Measurements from ENCODE around the gene MITF.

Gene MITF

DNA sequence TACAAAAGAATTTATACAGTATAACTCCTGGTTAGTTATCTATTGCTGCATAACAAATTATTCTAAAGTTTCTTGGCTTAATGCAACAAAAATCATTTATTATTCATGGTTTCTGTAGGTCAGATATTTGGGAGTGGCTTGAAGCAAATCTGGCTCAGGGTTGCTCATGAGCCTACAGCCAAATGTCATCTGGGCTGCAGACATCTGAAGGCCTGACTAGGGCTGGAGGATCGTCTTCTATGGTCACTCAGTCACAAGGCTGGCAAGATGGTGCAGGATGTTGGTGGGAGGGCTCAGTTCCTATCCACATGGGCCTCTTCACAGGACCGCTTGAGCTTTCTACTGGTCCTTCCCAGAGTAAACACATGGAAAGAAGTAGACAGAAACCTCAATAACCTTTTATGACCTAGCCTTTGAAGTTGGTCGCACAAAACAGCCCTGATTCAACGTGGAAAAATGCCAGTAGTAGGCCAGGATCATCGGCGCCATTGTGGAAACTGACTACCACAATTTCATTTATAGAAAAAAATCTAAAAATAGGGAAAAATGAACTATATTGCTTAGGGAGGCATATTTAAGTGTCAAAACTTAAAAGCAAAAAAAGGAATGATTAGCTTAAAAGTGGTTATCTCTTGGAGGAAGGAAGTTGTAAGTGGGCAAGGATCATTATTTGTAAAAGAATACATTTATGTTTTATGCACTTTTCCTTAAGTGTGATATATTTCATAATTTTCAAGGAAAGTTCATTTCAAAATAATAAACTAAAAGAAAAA, 9.9 kb upstream of the MITF start:
- no peak for DNase-seq

DNA sequence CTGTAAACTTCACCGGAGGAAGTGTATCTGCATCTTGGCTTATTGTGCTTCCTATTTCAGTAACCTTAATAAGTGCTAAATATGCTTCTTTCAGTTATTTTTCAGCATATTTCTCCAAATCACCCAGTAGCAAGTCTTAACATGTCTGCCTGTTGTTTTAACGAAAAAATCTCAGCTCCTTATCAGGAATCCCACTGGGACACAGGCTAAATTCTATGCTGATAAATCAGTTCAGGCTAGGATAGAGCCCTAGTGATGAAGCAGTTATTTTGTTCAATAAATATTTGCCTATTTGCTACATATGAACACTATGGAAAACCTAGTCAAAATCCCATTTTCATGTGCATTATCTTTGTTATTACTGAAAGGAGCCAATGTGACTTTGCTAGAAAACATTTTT, 8.2 kb upstream of the MITF start:
- DNase-seq, result no peak

DNA sequence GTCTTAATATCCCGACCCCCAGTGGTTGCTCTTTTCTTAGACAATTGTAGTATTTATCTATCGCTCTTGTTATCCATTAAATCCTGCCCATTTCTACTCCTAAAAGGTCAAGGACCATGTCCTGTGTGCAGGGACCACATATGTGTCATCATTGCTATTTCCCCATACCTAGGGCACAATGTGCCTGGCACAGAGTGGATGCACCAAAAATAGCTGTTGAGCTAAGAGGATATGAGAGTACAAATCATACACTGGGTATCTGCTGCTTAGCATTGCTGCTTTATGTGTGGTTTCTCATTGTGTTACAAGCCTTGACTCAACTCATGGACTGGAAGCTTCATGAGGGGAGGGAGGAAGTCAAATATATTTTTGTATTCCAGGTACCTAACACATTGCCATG, 3.4 kb upstream of the MITF start:
- DNase-seq, result no peak

DNA sequence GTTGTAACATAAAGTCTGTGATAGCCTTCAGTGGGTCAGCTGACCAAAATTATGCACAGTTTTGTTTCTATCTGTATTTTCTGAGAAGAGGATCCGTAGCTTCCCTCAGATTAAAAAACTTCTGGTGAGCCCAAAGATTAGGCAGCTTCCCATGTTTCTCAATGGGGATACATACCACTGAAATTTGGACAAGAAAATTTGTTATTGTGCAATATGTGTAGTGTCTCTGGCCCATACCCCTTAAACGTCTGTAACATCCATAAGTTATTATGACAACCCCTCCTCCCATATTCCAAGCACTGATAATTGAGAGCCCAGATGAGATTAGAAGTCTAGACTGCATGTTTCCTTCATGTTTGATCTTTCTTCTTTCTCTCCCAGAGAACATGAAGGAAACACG, 1.9 kb upstream of the MITF start:
- no peak for DNase-seq

DNA sequence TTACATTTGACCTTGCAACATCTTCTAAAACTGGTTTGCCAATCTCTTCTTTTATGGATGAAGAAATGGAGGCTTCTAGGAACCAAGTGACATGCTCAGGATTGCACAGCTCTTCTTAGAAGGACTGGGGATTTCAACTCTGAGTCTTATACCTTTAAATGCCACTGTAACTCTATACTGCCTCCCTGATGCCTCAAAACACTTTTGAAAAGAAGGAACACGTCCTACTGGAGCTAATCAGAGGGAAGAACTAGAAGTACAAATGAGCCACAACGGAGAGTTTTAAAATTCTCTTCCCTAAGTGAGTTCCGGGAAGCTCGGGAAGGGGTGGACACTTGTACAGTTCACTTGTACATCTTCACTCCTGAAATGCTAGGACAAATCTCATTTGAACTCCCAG, 949 bp upstream of the MITF start:
- DNase-seq, result no peak

DNA sequence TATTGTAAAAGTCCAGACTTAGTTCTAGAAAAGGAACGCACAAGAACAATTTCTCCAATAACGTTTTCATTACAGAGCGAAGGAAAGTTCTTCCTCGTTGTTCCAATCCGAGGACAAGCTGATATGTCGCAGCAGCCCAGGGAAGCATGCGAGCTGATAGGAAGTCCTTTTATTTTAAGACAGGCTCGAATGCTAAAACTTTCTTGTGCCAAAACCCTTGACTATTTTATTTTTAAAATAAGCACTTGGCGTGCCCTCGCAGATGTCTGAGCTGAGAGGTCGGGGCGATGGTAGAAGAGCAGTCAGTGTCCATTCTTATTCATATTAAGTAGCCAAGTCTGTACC, 433 bp upstream of the MITF start:
- DNase-seq, result no peak

DNA sequence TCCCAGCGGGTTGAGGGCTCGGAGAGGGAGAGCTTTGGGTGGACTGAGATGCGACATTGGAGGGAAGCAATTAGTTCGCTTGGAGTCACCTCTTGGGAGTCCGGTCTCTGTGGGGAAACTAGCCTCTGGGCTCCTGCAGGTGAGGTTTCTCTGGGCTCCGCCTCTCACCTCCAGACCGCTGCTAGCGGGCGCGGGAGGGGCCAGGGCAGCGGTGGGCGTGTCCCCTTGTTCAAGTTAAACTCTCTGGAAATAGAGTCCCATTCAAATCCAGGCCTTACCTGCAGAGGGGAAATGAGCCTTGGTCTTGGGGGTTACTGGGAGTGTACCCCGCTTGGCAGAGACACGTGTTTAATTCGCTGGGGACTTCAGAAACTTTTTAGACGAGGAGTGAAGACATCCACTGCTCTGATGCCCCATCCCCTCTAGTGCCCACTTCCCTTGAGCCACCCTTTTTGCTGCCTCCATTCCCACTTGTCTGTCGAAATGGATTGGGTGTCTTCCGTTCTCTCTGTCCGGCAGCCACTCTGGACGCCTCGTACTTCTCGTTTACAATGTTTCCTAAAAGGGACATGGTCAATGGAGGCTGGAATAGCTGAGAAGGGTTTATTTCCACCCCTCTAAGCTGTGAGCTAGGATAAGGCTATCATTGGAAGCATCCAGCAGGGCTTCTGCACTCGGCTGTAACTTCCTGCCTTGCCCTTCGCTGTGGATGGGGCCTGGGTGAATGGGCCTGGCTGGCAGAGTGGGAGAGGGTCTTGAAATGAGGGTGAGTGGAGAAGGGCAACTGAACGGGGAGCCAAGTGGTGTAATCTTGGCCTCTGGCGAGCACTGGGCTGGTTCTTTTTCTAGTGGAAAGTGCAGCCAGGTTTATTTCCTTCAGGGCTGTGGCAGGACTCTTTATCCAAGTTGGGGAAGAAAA, 1.1 kb downstream of the MITF start:
- no peak for DNase-seq

DNA sequence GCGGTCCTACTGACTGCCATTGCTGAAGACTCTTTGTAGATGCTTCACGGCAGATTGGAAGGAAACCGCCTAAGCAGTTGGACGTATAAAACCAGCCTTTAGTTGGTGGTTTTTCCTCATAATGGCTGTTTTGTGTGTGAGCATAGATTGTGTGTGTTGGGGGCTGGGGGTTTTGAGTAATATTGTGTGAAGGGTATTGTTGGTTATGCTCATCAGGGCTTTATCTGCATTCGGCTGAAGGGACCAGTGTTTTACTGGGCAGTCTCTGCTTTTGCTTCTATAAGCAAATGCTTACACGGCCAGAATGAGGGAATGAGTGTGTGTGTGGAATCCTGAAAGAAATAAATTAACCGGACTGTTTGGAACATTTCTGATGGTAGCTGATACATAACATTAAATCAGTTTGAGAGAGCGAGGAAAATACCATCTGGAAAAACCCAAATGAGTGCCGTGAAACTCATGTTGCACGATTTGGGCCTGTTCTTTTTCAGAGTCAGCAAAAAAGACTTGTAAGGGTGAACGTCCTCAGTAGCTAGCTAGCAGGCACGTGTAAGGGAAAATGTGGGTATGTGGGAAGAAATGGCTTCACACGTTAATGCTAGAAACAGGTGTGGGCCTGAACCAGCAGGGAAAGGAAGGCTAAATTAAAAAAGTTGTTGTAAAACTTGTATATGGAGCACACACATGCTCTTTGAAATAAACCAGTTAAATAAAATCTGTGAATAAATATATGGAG, 1.9 kb downstream of the MITF start:
- DNase-seq, result no peak

DNA sequence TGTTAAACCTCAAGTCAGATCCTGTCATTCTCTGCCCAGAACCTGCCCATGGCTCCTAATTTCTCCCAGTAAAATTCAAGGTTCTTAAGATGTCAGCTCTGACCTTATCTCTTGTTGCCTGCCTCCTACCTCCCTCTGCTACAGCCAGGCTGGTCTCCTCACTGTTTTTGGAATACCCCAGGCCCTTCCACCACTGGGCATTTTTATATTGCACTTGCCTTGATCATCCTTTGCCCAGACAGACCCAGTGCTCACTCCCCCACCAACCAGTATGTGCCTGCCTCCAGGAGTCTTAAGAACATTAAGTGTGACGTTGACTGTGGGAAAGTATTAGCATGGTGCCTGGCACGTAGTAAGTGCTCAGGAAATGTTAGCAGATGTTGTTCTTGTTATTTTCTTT, 3.1 kb downstream of the MITF start:
- no peak for DNase-seq

DNA sequence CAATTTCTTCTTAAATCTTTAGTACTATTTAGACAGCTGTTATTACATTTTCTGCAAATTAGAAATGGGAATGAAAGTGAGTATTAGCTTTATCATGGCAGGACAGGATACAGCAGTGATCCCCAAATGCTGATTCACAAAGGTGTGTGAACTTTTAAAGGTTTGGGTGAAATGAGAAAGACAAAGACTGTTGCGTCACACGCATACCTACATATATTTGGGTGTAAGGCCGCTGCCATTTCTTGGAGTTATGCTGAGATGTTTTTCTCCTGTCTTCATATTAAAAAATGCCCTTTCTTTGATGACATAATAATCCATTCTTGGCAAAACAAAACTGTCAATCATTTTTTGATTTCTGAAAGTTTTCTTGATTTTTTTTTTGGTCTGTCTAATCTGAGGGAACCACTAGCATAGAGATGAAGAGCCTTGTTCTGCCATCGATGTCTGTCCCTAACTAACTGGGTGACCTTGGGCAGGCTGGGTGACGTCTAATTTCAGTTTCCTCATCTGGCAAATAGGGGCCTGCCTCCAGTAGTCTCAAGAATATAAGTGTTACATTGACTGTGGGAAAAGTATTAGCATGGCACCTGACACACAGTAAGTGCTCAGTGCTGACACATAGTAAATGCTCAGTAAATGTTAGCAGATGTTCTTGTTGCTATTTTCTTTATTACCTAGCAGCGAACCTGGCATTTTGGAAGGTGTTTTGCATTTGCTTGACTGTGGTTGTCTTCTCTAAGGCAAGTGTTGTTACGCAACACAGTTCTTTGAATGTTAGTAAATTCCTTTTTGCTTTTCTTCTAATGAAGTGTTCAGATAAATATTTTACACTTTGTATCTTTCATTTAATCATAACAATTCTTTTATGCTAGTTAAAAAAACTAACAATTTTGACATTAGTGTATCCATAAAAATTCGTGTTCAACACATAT, 5.0 kb downstream of the MITF start:
- DNase-seq, result no peak

DNA sequence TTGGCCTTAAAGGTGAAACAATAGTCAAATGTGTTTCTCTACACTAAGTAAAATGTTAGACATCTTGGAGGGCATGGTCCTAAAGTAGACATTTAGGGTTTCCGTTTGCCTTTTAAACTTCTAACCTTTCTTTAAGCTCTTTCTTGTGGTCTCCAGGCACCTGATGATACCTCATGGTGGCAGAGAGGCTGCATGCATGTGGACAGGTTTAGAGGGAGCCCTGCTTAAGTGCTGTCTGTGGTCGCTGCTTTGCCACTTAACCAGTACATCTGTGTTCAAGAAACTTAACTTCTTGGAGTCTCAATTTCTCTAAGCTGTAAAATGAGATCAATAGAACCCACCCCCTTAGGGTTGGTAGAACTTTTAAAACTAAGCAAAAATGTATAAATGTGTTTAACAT, 6.2 kb downstream of the MITF start:
- DNase-seq, result no peak

DNA sequence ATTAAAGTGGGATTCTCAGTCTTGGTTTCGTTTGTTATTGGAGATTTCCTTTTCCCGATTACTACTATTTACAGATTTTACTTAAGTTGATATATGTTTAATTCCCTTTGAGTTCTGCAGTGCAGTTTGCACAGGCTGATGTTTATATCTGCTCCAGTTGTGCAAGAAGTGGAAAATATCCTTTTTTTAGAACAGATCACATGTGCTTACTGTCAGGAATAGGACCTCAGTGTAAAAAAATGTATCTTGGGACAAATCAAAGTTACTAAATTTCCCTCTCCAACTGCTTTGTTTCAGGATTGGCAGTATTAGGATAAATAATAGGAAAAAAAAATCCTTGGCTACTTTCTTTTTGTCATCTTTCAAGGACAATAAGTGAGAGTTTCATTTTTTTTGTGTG, 6.9 kb downstream of the MITF start:
- DNase-seq, result no peak

DNA sequence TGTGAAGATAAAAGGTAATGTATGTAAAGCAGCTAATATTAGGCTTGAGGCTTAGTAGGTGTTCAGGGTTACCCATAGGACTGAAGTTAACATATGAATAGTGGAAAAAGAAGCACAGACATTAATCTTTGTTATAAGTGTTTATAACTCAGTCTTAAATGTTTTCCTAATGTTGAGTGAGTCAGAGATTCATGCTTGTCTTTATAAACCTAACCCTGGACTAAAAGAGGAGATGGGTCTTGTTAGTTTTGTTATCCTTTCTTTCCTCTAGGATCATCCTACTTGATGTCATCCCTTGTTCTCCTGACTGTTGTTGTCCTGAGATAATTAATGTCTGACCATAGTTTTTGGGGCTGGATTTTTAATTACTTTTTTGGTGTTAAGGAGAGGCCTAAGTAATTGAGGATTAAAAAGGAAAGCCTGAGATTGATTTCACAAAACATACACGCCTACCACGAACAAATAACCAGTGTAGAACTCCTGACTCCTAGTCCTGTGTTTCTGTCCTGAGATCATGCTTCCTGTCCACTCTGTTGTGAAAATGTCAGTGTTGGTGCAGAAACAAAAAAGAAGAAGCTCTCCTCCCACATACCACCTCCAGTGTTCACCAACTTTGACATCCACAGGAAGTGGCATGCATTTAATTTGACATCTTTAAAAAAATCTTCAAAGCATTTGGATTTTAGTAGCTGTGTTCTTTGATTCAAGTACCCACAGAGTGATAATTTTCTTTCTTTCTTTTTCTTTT, 8.4 kb downstream of the MITF start:
- peak; percentile 6 to 25 for DNase-seq

DNA sequence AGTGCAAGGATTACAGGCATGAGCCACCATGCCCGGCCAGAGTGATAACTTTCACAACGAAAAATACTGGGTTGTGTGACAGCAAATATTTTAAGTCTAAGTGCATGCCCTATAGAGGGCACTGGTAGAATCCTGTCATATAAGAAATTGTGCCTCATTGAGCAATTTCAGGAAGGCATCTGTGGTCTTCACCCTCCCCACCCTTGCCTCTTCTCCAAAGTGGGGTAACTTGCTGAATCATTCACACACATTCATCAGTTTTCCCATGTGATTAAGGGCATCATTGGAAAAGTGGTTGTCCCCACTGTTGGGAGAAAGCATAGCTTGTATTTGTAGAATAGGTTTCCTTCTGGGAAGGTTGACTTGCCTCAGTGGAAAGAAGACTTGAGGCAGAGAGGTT, 9.2 kb downstream of the MITF start:
- DNase-seq, result peak; percentile 8 to 35

DNA sequence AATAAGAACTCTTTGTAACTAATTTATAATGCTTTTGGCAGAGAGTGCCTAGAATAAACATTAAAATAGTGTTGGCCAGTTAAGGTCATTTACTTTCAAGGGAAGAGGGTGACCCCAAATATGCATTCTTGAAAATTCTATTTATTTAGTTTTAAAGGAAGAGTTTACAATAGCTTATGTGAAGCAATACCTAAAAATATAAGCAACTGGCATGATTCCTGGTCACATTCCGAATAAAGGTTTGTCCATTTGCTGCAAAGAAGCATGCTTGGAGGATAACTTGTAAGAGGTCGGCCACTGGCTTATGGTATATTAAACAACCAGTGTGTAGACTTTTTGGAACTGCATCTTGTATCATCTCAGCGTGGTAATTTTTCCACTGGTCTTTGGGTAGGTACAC, 10.2 kb downstream of the MITF start:
- DNase-seq, result no peak

DNA sequence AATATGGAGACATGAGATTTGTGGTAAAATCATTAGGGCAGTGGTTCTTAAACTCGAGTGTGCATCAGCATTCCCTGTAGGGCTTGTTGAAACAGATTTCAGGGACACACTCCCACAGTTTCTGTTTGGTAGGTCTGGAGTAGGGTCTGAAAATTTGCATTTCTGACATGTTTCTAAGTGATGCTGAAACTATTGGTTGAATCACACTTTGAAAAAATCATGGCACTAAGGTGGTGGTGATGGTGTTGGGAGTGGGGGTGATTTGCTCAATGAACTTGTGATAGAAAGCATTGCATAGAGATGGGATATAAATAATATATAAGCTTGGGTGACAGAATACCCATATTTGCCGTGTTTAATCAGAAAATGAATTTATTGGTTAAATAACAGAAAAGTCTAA, 11.3 kb downstream of the MITF start:
- no peak for DNase-seq

DNA sequence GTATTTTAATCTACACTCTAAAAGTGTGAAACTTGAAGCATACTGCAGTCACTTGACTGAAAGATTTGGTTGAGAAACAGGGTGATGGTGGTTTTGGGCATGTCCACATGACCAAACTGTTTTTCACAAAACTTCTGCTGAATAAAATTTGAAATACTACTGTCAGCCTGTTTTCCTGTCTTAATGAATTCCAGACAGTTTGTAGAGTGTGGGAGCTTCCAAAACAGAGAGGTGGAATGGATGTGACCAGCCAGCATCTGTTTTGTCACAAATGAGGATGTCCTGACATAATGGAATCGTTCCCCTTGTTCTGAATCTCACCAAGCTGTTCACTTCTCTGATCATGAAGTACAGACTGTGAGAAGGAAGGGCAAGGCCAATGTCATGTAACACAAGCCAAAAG, 11.8 kb downstream of the MITF start:
- DNase-seq, result no peak

DNA sequence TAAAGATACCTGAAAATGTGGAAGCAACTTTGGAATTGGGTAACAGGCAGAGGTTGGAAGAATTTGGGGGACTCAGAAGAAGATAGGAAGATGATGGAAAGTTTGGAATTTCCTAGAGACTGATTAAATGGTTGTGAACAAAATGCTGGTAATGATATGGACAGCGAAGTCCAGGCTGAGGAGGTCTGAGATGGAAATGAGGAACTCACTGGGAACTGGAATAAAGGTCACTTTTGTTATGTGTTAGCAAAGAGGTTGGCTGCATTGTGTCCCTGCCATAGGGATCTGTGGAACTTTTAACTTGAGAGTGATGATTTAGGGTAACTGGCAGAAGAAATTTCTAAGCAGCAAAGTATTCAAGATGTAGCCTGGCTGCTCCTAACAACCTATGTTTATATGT, 13.0 kb downstream of the MITF start:
- DNase-seq, result no peak

DNA sequence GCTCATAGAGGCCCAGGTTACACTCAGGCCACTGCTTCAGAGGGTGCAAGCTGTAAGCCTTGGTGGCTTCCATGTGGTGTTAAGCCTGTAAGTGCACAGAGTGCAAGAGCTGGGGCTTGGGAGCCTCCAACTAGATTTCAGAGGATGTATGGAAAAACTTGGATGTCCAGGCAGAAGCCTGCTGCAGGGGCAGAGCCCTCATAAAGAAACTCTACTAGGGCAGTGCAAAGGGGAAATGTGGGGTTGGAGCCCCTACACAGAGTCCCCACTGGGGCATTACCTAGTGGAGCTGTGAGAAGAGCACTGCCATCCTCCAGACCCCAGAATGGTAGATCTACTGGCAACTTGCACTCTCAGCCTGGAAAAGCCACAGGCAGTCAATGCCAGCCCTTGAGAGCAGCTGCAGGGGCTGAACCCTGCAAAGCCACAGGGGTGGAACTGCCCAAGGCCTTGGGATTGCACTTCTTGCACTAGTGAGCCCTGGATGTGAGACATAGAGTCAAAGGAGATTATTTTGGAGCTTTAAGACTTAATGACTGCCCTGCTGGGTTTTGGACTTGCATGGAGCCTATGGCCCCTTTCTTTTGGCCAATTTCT, 14.0 kb downstream of the MITF start:
- DNase-seq, result no peak

DNA sequence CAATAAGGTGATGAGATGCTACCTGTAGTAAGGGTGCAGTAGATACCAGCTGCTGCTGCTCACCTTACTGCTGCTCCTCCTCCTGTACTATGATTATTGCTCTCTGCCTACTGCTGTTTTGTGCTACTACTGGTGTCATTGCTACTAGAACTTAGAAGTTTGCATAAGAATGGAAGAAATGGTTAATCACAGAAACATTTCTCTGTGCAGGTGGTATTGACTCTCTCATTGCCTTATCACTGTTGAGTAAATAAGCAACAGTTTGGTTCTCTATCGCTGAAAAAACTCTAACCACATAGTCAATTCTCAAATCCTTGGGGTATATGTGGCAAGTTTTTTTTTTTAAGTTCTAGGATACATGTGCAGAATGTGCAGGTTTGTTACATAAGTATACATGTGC, 16.5 kb downstream of the MITF start:
- no peak for DNase-seq
